GM21367 (cell line): Measurements from ENCODE around the gene KCTD13.
"Not testable (repeated sequence)": the region's sequence is repeated elsewhere in the genome, so short reads cannot be mapped to it uniquely, and the experiment has no call there.

ENCODE experiments used
- ATAC-seq: cut with Tn5 transposase; IDR thresholded peaks from one replicate; pipeline ENCODE4 v1.9.1; 2021; ENCODE audit not compliant: unreplicated experiment

The KCTD13 gene

GRCh38 chr16:29908719-29909220 is 17.3 kb downstream of the KCTD13 start:
- no peak for ATAC-seq

- ATAC-seq: no peak
These were observed 18.1 kb downstream of the KCTD13 start for GRCh38 chr16:29907973-29908372.

GRCh38 chr16:29906520-29907244 is 19.3 kb downstream of the KCTD13 start:
- ATAC-seq: no peak

- no peak for ATAC-seq
These were observed 20.4 kb downstream of the KCTD13 start for GRCh38 chr16:29905668-29906067.

GRCh38 chr16:29904947-29905346 is 21.1 kb downstream of the KCTD13 start:
- no peak for ATAC-seq

- ATAC-seq: no peak
These were observed 22.4 kb downstream of the KCTD13 start for GRCh38 chr16:29903590-29903989.

GRCh38 chr16:29901607-29901945 is 24.4 kb downstream of the KCTD13 start:
- ATAC-seq: no peak

GRCh38 chr16:29900888-29901606 is 25.0 kb downstream of the KCTD13 start:
- no peak for ATAC-seq

- no peak for ATAC-seq
These were observed 25.7 kb downstream of the KCTD13 start, which contains the start of gene ASPHD1 for GRCh38 chr16:29900102-29900887. ASPHD1 (plus strand) TSS chr16:29900488; CDS start chr16:29900972, 484 bp downstream.

- no peak for ATAC-seq
These were observed 26.4 kb downstream of the KCTD13 start, which contains the start of gene SEZ6L2 for GRCh38 chr16:29899516-29900101. SEZ6L2 (minus strand) TSS chr16:29899550; CDS start chr16:29899019, 531 bp downstream.

- no peak for ATAC-seq
These were observed 27.1 kb downstream of the KCTD13 start for GRCh38 chr16:29898804-29899515.

GRCh38 chr16:29898135-29898803 is 27.8 kb downstream of the KCTD13 start:
- no peak for ATAC-seq

- no peak for ATAC-seq
These were observed 28.7 kb downstream of the KCTD13 start for GRCh38 chr16:29897333-29897732.

- ATAC-seq: no peak
These were observed 29.2 kb downstream of the KCTD13 start for GRCh38 chr16:29896841-29897240.

- ATAC-seq: no peak
These were observed 31.7 kb downstream of the KCTD13 start for GRCh38 chr16:29894352-29894751.

- ATAC-seq: no peak
These were observed 32.5 kb downstream of the KCTD13 start for GRCh38 chr16:29893553-29893952.

- no peak for ATAC-seq
These were observed 33.6 kb downstream of the KCTD13 start for GRCh38 chr16:29892458-29892813.

GRCh38 chr16:29891525-29892457 is 34.2 kb downstream of the KCTD13 start:
- ATAC-seq: no peak

- not testable (repeated sequence) for ATAC-seq
These were observed 36.7 kb downstream of the KCTD13 start for GRCh38 chr16:29889372-29889771.
